Motor neuron (in vitro differentiated cells): ENCODE measurements around the gene TRPC4AP. TPM values are rescaled to one million over a fixed set of nuclear protein-coding genes. Genes with fewer than 3 reads are reported as not detected.
"Not testable (repeated sequence)": the region's sequence is repeated elsewhere in the genome, so short reads cannot be mapped to it uniquely, and the experiment has no call there.

ENCODE experiments used
- ATAC-seq, 8 experiments: fragments of 200-7000 bp; cut with Tn5 transposase; replicated peaks in 6 of 8; 2 replicates each; pipeline ENCODE4 v1.8.0; 2021; ENCODE audit warnings: mild to moderate bottlenecking in 8 of 8, moderate library complexity in 8 of 8
- H3K27ac ChIP-seq, 2 donors: fragments of 250-450 bp; sonication (Bioruptor Pico); 2 replicates each; pipeline ENCODE4 v1.9.0; 2021; ENCODE audit warnings: antibody characterized with exemption in 2 of 2, mild to moderate bottlenecking in 2 of 2, moderate library complexity in 1 of 2
- H3K4me1 ChIP-seq, 2 donors: fragments of 250-450 bp; sonication (Bioruptor Pico); replicated peaks in 1 of 2; 2 replicates each; pipeline ENCODE4 v1.6.1; 2021; ENCODE audit warnings: antibody characterized with exemption in 2 of 2, mild to moderate bottlenecking in 2 of 2, moderate library complexity in 1 of 2
- H3K4me3 ChIP-seq, 5 donors: fragments of 250-450 bp; sonication (Bioruptor Pico); 2 replicates each; pipeline ENCODE4 v1.9.0; 2021; ENCODE audit warnings: antibody characterized with exemption in 5 of 5, mild to moderate bottlenecking in 5 of 5, moderate library complexity in 4 of 5
- WGBS, 10 experiments: fragments of 450-650 bp; shearing (Covaris generic); methylation state at CpG; one replicate each; pipeline ENCODE4 v1.0.0; 2022; 5-methylcytosine and 5-hydroxymethylcytosine counted together
- in situ Hi-C, 9 experiments: fragments of 400-800 bp; cut with MboI; loops; one replicate each; pipeline ENCODE4 v1.15.0; 2021; ENCODE audit warnings: low sequenced_read_pairs in 9 of 9, low pct_unique_long_range_greater_than_20kb in 2 of 9; ENCODE audit not compliant: unreplicated experiment in 9 of 9
- total RNA-seq, 8 experiments: library from RNA; unstranded; fragments of 300-600 nt; gene quantifications; 2 replicates each; pipeline versions ENCODE4 v1.2.3 to v1.2.4, GENCODE V29; 2022

TRPC4AP gene
- total RNA-seq, 8 experiments from 2014 or later: 39.2 to 65.1 (median 48.1) TPM

DNA sequence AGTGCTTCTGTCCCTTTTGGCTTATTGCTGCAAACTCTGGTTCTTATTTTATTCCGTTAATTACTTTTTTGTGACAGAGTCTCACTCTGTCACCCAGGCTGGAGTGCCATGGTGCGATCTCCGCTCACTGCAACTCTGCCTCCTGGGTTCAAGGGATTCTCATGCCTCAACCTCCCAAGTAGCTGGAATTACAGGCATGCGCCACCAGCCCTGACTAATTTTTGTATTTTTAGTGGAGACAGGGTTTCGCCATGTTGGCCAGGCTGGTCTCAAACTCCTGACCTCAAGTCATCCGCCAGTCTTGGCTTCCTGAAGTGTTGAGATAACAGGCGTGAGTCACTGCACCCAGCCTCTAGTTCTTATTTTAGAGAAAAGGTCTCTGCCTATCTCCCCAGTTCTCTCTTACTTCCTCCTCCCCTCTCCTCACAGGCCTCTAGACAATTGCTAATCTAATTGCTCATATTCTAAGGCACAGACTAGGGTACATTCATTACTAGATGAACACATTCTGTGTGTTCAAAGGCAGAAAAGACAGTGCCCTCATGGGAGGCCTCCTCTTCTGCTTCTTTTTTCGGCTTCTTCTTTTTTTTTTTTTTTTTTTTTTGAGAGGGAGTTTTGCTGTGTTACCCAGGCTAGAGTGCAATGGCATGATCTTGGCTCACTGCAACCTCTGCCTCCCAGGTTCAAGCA is 27.6 kb upstream of the TRPC4AP start:
- Histone ChIP-seq H3K4me1 (no peaks in the 10 kb centered on the region), H3K4me3 (no peak overlapping the region), H3K27ac (no peak overlapping the region)
- in situ Hi-C loops: no loop called here
- no peak for ATAC-seq
- WGBS, 10 experiments: 74 to 100% (median 100%) methylated on average over 2 to 5 of the region's 8 CpGs

DNA sequence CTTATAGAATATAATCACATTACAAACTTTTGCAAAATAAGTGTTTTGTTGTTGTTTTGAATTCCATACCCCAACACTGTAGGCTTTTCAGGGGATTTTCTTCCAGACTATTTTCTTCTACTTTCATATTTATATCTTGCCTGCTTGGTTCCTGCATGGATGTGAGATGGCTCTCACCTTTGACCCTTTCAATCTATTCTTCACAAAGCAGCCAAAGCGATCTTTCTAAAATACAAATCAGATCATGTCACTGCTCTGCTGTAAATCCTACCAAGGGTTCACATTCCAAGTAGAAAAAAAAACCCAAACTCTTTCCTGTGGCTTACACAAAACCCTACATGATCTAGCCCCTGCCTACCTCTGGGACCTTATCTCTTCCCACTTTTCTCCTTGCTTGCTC is 25.0 kb upstream of the TRPC4AP start:
- WGBS, 10 experiments: 83 to 100% (median 100%) methylated on average over 1 of the region's 1 CpG; no CpG with 5 or more reads in 2 of the 10 experiments
- in situ Hi-C loops: no loop called here
- no peak for ATAC-seq

GRCh38 chr20:35117196-35117595 is 24.6 kb upstream of the TRPC4AP start:
- H3K4me3 ChIP-seq: no peak overlapping the region
- H3K27ac ChIP-seq: no peak overlapping the region
- ATAC-seq: no peak
- H3K4me1 ChIP-seq: no peaks in the 10 kb centered on the region
- in situ Hi-C loops: no loop called here

More for the DNA sequence above, 25.0 kb upstream of the TRPC4AP start:
- Histone ChIP-seq H3K4me3 (no peak overlapping the region), H3K4me1 (no peaks in the 10 kb centered on the region), H3K27ac (no peak overlapping the region)

DNA sequence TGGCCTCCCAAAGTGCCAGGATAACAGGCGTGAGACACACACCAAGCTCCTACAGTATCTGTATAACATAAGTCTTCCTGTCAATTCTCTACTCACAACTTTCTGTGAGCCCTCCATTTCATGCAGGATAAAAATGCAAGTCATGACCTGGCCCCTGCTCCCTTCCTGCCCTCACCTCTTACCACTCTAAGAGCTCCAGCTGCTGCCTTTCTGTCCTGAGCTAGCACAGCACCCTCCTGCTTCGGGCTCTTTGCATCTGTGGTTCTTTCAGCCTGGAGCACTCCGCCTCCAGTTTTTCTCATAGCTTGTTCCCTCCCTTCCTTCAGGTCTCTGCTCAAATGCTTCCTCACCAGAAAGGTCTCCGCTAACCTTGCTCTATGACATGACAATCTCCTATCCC is 23.7 kb upstream of the TRPC4AP start:
- Histone ChIP-seq H3K4me3 (no peak overlapping the region), H3K4me1 (no peaks in the 10 kb centered on the region), H3K27ac (no peak overlapping the region)
- in situ Hi-C loops: no loop called here
- no peak for ATAC-seq
- WGBS, 10 experiments: 80 to 100% (median 90%) methylated on average over 1 to 3 of the region's 4 CpGs; no CpG with 5 or more reads in 1 of the 10 experiments

- no peak for ATAC-seq
- in situ Hi-C loops: no loop called here
- H3K4me1 ChIP-seq: no peaks in the 10 kb centered on the region
- WGBS, 10 experiments: 83 to 100% (median 86%) methylated on average over 3 to 8 of the region's 11 CpGs; no CpG with 5 or more reads in 3 of the 10 experiments
- no peak overlapping the region for H3K4me3 ChIP-seq
- H3K27ac ChIP-seq: no peak overlapping the region
Observed at GRCh38 chr20:35115606-35116005, 23.0 kb upstream of the TRPC4AP start.

DNA sequence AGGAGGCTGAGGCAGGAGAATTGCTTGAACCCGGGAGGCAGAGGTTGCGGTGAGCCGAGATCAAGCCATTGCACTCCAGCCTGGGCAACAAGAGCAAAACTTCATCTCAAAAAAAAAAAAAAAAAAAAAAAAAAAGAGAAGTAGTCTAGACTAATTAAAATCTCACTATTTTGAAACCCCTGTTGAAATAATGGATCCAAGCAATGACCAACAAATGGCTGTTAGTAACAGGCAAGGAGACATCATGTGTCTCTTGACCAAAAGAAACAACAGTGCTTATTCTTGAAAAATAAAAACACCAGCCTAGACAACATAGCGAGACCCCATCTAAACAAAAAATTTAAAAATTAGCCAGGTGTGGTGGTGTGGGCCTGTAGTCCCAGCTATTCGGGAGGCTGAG is 19.7 kb upstream of the TRPC4AP start:
- 20 to 100% (median 85%) methylated on average over 1 to 5 of the region's 5 CpGs; no CpG with 5 or more reads in 1 of the 10 experiments for WGBS, 10 experiments
- ATAC-seq, H3K4me3 ChIP-seq, H3K27ac ChIP-seq, H3K4me1 ChIP-seq, in situ Hi-C loops: not testable (repeated sequence)

DNA sequence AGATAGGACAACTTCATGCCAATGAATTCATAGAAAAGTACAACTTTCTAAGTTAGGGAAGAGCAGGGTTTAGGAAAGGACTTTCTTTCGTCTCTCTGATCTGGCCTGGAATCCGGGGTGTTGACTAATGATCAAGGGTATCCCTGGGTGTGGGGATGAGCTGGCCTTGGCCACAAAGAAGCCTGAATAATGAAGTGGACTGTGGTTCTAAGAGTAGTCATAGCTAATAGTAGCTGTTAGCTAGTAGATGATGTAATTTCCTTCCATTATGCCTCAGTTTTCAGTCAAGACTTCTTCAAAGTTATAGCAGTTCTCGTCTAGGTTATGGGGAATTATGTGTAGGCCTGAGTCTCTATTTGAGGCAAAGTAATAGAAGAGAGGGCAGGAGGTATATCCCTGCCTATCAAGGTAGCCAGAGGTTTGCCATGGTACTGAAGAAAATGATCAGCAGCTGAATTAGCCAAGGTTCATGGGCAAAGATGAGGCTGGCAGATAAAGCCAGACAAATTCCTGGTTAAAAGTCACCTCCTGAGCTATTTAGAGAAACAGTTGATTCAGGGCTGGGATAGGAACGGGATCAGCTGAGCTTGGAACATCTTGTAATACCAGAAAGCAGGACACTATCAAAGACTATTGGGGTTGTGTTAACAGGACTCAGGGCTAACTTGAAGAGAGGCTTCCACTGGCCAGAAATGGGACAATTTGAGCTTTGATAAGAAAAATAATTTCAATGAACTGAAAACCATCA is 18.7 kb upstream of the TRPC4AP start:
- no peak overlapping the region for H3K27ac ChIP-seq
- peak in 2 of 8 experiments; percentile 85 to 90 for ATAC-seq
- in situ Hi-C loops: no loop called here
- no peaks in the 10 kb centered on the region for H3K4me1 ChIP-seq
- no peak overlapping the region for H3K4me3 ChIP-seq
- 0 to 100% (median 74%) methylated on average over 1 to 4 of the region's 4 CpGs; no CpG with 5 or more reads in 1 of the 10 experiments for WGBS, 10 experiments

DNA sequence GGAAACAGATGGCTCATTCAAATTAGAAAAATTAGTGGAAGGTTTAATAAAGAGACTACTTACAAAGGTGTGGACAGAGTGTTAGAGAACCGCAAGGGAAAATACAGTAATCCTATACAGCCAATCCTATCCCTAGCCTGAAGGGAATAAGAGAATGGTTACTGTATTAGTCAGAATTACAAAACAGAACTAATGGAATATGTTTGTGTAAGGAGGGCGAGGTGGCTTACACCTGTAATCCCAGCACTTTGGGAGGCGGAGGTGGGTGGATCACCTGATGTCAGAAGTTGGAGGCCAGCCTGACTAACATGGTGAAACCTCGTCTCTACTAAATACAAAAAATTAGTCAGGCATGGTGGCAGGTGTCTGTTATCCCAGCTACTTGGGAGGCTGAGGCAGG is 16.3 kb upstream of the TRPC4AP start:
- WGBS, 10 experiments: 63 to 100% (median 84%) methylated on average over 1 to 4 of the region's 4 CpGs; no CpG with 5 or more reads in 1 of the 10 experiments
- H3K27ac ChIP-seq: no peak overlapping the region
- H3K4me1 ChIP-seq: no peaks in the 10 kb centered on the region
- H3K4me3 ChIP-seq: no peak overlapping the region
- in situ Hi-C loops: no loop called here
- peak in 1 of 8 experiments; percentile 25 for ATAC-seq

DNA sequence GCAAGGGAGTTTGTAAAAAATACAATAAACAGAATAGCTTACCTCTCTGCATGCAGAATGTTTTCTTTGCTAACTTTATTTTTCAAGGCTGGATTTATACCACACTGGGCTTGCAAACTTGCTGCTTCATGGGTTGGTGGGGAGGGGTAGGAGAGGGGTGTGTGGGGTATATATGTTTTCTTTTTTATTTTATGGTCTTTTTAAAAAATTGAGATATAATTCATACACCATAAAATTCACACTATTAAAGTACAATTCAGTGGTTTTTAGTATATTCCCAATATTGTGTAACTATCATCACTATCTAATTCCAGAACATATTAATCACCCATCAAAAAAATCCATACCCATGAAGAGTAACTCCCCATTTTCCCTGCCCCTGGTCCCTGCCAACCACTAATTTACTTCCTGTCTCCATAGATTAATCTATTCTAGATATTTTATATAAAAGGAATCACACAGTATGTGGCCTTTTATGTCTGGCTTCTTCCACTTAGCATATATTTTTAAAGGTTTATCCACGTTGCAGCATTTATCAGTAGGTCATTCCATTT is 14.3 kb upstream of the TRPC4AP start:
- 36 to 100% (median 86%) methylated on average over 1 of the region's 1 CpG; no CpG with 5 or more reads in 5 of the 10 experiments for WGBS, 10 experiments
- Histone ChIP-seq H3K4me3 (no peak overlapping the region), H3K4me1 (no peaks in the 10 kb centered on the region), H3K27ac (no peak overlapping the region)
- no peak for ATAC-seq
- in situ Hi-C loops: no loop called here

GRCh38 chr20:35104685-35105295 is 12.2 kb upstream of the TRPC4AP start:
- in situ Hi-C loops: no loop called here
- H3K4me1 ChIP-seq: no peaks in the 10 kb centered on the region
- no peak for ATAC-seq
- no peak overlapping the region for H3K27ac ChIP-seq
- H3K4me3 ChIP-seq: no peak overlapping the region
- WGBS, 10 experiments: 34 to 100% (median 62%) methylated on average over 1 to 3 of the region's 3 CpGs

DNA sequence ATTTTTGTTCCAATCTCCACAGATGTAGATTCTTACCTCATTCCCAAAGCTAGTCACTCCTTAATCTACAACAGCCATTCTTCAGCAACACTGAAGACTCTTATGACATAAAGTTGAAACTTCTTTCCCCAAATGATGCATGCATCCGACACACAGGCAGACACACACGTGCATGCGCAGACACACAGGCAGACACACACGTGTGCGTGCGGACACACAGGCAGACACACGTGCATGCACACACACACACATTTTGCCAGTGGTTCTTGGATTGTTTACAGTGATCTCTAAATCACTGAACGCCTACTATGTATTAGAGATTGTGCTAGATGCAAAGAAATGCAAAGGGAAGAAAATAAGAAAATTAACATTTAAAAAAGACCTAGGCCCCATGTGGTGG is 9.0 kb upstream of the TRPC4AP start:
- in situ Hi-C loops: no loop called here
- no peak for ATAC-seq
- Histone ChIP-seq H3K4me3 (no peak overlapping the region), H3K4me1 (no peaks in the 10 kb centered on the region), H3K27ac (no peak overlapping the region)
- 49 to 100% (median 82%) methylated on average over 1 to 8 of the region's 8 CpGs; no CpG with 5 or more reads in 1 of the 10 experiments for WGBS, 10 experiments

DNA sequence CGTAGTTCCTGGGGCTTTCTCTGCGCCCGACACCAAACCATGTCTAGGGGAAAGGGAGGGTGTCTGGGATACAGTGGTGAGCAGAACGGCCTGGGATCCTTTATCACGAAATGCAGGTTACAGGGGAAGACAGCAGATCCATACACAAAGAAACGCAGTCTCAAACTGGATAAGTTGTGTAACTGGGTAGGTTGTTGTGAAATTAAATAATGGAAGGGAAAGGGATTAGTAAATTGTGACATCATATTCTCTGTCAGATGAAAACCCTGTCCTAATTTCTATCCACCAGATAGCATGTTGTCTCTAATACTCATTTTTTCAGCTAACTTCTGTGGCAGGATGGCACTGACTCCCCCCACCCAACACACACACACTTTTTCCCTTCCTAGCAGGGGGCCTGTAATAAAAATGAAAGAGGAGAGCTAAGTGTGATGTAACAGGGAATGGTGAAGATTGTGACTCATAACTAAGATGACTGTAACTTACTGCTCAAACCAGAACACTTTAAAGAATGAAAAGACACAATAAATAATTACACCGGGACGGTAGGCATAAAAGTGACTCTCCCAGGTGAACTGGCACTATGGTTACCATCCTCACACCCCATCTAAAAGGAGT is 769 bp upstream of the TRPC4AP start:
- 20 to 100% (median 80%) methylated on average over 1 to 8 of the region's 8 CpGs; no CpG with 5 or more reads in 1 of the 10 experiments for WGBS, 10 experiments
- H3K4me3 ChIP-seq: peak overlapping the region in 1 of 5 donors; percentile 64
- in situ Hi-C loops: no loop called here
- ATAC-seq: no peak
- peaks cover 10% of the 10 kb centered on the region in 2 donors for H3K4me1 ChIP-seq
- peak overlapping the region; percentile 89 to 92 for H3K27ac ChIP-seq
